Loucy (cell line): ENCODE data around the gene IL12RB1.

Experiments used
- CTCF ChIP-seq: fragments of 200-600 bp; sonication (generic); conservative IDR thresholded peaks from 2 replicates; pipeline ENCODE4 v1.5.1; 2014; ENCODE audit warnings: mild to moderate bottlenecking, antibody characterized with exemption, low read length
- EZH2phosphoT487 ChIP-seq: fragments of 200-600 bp; IDR thresholded peaks from 2 replicates; pipeline ENCODE4 v1.6.1; 2018; ENCODE audit warnings: antibody characterized with exemption, mild to moderate bottlenecking, moderate library complexity, borderline replicate concordance

- no peak for TF ChIP-seq CTCF
- TF ChIP-seq EZH2phosphoT487: no peak
Measured at GRCh38 chr19:18083929-18084684, 2.6 kb downstream of the IL12RB1 start.
